Eye (tissue), 1 donor: ENCODE results near the gene NDUFC1.
A peak's percentile ranks its signal among the peaks of the same experiment; 100 is the strongest.
"Not testable (repeated sequence)": the region's sequence is repeated elsewhere in the genome, so short reads cannot be mapped to it uniquely, and the experiment has no call there.

Experiments
- DNase-seq: peaks from one replicate; pipeline ENCODE4 v3.0.0-alpha.2; 2015

NDUFC1 gene

DNA sequence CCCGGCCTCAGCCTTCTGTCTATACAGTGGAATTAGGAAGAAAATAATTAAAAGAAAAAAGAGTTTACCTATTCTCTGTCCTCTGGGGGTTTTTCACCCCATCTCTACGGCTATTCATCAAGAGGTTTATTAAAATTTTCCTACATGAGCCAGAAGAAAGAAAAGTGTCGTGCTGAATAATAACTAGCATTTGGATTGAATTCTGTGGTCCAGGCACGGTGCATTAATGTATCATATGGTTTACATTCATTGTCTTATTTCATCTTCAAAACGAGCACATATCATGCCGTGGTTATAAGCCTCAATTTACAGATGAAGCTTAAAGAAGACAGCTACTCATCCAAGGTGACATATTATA lies 6.4 kb downstream of the NDUFC1 start:
- DNase-seq: no peak

DNA sequence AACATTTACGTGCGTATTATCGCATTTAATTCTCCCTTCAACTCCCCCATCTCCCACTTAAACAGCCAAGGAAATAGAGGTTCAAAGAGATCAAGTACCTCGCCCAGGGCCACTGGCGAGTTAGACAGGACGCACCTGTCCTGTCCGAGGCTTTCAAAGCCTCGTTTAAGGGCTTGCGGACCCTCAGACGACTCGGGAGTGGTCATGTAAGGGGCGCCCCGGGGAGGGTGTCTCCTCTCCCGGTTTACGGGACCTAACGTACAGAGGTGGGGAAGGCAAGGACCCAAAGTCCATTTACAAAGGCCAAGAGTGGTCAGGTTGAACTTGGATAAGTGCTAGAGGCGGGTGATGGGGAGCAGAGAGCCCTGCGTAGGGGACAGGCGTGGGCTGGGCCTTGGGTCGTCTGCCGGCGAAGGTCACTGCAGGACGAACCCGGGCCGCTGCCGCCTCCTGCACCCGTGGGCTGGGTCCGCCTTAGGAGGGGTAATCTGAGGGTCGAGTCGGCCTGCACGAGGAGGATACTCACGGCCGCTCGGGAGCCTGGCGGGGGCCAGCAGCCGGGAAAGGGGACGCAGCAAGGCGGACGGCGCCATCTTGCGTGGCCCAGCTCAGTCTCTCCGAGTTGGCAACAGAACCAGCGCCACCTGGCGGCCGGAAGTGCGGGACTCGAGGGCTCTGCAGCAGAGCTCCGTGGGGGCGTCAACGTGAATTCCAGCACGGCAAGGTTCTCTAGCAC lies 6.9 kb downstream of the NDUFC1 start:
- peak; percentile 99 for DNase-seq

DNA sequence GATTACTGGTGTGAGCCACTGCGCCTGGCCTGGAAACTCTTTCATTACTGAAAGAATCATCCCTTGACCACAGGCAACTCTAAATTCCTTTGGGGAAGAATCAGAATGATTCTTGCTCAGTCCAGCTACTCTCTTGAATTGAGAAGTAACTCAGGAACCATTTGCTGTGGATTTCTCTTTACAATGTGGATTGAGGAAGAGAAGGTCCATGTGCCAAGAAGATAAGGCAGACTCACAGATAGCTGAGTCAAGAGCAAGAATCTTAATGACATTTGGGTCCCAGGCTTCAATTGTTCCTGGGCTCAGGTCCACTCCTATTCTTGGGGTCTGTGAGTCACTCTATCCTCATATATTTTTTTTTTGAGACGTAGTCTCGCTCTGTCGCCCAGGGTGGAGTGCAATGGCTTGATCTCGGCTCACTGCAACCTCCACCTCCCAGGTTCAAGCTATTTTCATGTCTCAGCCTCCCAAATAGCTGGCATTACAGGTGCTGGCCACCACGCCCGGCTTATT lies 16.0 kb downstream of the NDUFC1 start:
- no peak for DNase-seq

GRCh38 chr4:139282721-139283075 lies 19.6 kb downstream of the NDUFC1 start:
- DNase-seq: no peak

- no peak for DNase-seq
These were observed 20.1 kb downstream of the NDUFC1 start for GRCh38 chr4:139282065-139282720.

- DNase-seq: peak; percentile 91
These were observed 22.3 kb downstream of the NDUFC1 start, which contains the start of gene MGARP for GRCh38 chr4:139279760-139280620. MGARP (minus strand) TSS chr4:139280225; CDS start chr4:139280158, 67 bp downstream.

GRCh38 chr4:139278912-139279759 lies 23.1 kb downstream of the NDUFC1 start:
- peak; percentile 86 for DNase-seq

GRCh38 chr4:139278485-139278884 lies 23.8 kb downstream of the NDUFC1 start:
- DNase-seq: no peak

DNA sequence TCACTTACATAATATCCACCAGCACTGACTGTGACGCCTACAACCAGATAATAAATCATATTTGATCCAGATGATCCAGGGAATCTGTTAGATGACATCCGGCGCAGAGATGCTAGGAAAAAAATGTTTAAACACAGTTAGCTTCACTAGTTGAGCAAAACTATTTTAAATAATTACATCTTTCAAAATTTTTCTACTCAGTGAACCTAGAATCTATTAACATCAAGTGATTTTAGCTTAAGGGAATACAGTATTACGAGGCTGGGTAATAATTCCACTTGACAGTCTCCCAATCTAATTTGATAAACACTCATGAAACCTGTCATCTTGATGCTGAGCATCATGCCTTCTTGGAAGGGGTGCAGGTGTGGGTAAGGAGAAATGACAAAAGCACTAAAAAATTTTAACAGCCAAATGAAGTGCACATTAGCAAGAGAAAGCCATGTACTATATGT lies 27.0 kb downstream of the NDUFC1 start:
- no peak for DNase-seq

GRCh38 chr4:139274790-139275189 lies 27.5 kb downstream of the NDUFC1 start:
- no peak for DNase-seq

GRCh38 chr4:139273835-139274234 lies 28.4 kb downstream of the NDUFC1 start:
- no peak for DNase-seq

- no peak for DNase-seq
These were observed 35.0 kb downstream of the NDUFC1 start for GRCh38 chr4:139267301-139267700.

GRCh38 chr4:139266583-139267257 lies 35.6 kb downstream of the NDUFC1 start:
- DNase-seq: peak; percentile 74

- no peak for DNase-seq
These were observed 36.1 kb downstream of the NDUFC1 start for GRCh38 chr4:139266208-139266582.

DNA sequence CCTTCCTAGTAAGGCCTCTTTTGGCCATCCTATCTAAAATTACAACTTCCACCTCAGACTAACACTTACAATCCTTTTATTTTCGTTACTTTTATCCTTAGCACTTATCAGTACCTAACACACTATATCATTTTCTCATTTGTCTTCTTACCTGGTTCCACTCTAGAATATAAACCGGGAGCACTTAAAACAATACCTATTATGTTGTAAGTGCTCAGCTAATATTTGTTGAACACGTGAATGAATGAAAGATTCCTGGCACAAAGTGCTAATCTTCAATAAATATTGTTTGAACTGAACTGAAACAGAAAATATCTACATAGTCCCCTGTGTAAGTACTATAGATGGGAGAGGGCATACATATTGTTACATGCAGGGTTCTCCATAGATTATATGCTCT lies 36.6 kb downstream of the NDUFC1 start:
- DNase-seq: no peak

GRCh38 chr4:139256349-139256748 lies 45.9 kb downstream of the NDUFC1 start:
- DNase-seq: no peak

GRCh38 chr4:139255581-139255980 lies 46.7 kb downstream of the NDUFC1 start:
- DNase-seq: not testable (repeated sequence)

- DNase-seq: peak; percentile 67
These were observed 48.6 kb downstream of the NDUFC1 start for GRCh38 chr4:139253713-139254112.

DNA sequence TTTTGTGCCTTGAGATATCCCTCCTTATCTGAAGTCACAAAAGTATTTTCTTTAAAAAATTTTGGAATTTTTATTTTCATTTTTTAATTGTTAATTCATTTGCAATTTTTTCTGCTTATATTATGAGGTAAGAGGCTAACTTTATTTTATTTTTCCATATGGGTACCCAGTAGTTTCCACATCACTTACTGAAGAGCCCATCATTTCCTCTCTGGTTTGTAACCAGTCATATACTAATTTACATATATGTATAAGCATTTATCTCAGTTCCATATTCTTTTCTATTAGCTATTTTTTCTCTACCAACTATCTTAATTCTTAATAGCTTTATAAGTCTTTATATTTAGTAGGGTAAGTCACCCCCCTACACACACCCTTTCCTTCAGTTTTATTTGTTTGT lies 49.2 kb downstream of the NDUFC1 start:
- no peak for DNase-seq

GRCh38 chr4:139247700-139248238 lies 54.5 kb downstream of the NDUFC1 start:
- no peak for DNase-seq

GRCh38 chr4:139247241-139247640 lies 55.0 kb downstream of the NDUFC1 start:
- DNase-seq: no peak
